ENCODE data around the gene CUX1. TPM values are rescaled to one million over a fixed set of nuclear protein-coding genes. Genes with fewer than 3 reads are reported as not detected.
"Not testable (repeated sequence)": the region's sequence is repeated elsewhere in the genome, so short reads cannot be mapped to it uniquely, and the experiment has no call there.

The CUX1 gene
- total RNA-seq, 1 donor from 2014 or later: 56.5 TPM

DNA sequence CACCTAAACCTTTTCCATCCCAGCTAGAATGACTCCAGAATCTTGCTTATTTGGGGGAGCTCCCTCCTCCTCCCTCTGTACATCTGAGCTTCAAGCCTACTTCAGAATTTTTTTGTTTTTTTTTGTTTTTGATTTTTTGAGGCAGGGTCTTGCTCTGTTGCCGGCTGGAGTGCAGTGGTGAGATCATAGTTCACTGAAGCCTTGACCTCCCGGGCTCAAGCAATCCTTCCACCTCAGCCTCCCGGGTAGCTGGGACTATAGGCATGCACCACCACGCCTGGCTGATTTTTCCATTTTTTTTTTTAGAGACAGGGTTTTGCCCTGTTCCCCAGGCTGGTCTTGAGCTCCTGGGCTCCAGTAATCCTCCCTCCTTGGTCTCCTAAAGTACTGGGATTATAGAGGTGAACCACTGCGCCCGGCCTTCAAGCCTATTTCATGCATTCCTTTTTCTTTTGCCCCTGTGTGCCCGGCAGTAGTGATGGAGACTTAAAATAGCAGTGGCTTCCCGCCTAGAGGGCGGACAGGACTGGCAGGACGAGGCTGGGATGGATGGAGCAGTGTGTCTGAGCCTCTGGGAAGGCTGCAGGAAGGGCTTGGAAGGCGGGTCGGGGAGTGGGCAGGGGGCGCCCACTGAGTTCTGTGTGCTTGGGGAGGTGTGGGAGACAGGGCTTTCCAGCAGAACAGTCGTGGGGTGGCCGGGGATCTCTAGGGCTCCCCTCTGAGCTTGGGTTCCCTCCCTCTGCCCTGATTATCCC lies 8.8 kb downstream of the CUX1 start:
- Mint-ChIP-seq H3K36me3 (ENCODE audit: unreplicated experiment) (no peaks in the 10 kb centered on the region), H3K27me3 (ENCODE audit: unreplicated experiment) (peaks cover 3% of the 10 kb centered on the region), H3K27ac (ENCODE audit: unreplicated experiment) (no peak overlapping the region), H3K4me3 (ENCODE audit: unreplicated experiment) (no peak overlapping the region), H3K4me1 (ENCODE audit: low read depth, unreplicated experiment) (peaks cover 16% of the 10 kb centered on the region), H3K9me3 (ENCODE audit: unreplicated experiment) (peaks cover 1% of the 10 kb centered on the region)
- DNase-seq: no peak
- TF ChIP-seq, protein P1, sequence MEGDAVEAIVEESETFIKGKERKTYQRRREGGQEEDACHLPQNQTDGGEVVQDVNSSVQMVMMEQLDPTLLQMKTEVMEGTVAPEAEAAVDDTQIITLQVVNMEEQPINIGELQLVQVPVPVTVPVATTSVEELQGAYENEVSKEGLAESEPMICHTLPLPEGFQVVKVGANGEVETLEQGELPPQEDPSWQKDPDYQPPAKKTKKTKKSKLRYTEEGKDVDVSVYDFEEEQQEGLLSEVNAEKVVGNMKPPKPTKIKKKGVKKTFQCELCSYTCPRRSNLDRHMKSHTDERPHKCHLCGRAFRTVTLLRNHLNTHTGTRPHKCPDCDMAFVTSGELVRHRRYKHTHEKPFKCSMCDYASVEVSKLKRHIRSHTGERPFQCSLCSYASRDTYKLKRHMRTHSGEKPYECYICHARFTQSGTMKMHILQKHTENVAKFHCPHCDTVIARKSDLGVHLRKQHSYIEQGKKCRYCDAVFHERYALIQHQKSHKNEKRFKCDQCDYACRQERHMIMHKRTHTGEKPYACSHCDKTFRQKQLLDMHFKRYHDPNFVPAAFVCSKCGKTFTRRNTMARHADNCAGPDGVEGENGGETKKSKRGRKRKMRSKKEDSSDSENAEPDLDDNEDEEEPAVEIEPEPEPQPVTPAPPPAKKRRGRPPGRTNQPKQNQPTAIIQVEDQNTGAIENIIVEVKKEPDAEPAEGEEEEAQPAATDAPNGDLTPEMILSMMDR (IDR thresholded peaks at IDR 0.05; ENCODE audit: partially characterized antibody, unreplicated experiment): no peak

DNA sequence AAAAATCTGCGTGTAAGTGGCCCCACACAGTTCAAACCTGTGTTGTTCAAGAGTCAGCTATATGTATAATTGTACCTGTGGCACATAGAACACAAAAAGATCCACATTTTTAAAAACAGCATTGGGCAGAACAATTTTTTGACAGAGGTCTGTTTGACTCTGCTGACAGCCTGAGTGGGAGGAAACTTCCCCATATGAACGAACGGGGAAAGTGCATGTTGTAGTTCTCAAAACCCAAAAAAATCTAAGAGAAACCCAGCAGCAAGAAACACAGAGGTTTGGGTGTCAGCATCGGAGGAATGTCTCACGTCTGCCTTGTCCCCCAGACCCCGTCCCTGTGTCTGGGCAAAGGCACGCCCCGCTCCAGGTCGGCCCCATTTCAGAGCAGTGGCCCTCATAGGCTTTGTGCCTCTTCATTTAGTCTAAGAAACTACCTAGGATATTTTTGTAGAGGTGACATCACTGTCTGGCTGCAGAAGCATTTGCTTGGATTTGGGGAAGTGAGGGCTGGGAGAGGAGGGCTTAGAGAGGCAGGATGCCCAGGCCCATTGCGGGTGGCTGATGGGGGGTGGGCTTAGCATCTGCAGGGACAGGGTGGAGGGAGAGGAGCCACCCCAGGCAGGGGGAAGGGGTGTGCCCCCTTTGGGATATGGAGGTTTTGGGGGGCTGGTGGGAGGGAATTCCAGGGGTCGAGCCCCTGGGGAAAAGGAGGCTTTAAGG lies 11.0 kb downstream of the CUX1 start:
- Mint-ChIP-seq H3K4me1 (ENCODE audit: low read depth, unreplicated experiment) (peaks cover 15% of the 10 kb centered on the region), H3K4me3 (ENCODE audit: unreplicated experiment) (no peak overlapping the region), H3K27ac (ENCODE audit: unreplicated experiment) (no peak overlapping the region), H3K9me3 (ENCODE audit: unreplicated experiment) (no peaks in the 10 kb centered on the region), H3K36me3 (ENCODE audit: unreplicated experiment) (no peaks in the 10 kb centered on the region), H3K27me3 (ENCODE audit: unreplicated experiment) (peaks cover 3% of the 10 kb centered on the region)
- DNase-seq: no peak
- TF ChIP-seq, protein P1 (IDR thresholded peaks at IDR 0.05; ENCODE audit: partially characterized antibody, unreplicated experiment): no peak

DNA sequence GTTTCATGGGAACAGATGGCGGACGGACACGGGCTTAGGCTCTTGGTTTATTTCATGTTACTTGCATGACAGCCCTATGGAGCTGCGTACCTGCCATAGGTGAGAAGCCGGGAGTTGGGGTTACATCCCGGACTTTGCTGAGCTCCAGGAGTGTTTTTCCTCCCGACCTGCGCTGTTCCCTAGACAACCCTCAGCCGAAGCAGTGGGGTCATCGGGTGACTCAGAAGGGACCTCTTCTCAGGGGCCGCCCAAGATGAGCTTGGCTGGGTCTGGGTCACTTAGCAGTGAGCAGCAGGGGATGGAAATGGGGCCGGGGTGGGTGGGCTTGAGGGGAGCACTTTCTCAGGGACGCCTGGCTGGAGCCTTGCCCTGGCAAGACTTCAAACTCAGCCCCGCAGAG lies 11.9 kb downstream of the CUX1 start:
- peaks cover 3% of the 10 kb centered on the region for H3K27me3 Mint-ChIP-seq (ENCODE audit: unreplicated experiment)
- TF ChIP-seq, protein P1 (IDR thresholded peaks at IDR 0.05; ENCODE audit: partially characterized antibody, unreplicated experiment): no peak
- H3K4me3 Mint-ChIP-seq (ENCODE audit: unreplicated experiment): no peak overlapping the region
- H3K4me1 Mint-ChIP-seq (ENCODE audit: low read depth, unreplicated experiment): peaks cover 12% of the 10 kb centered on the region
- no peaks in the 10 kb centered on the region for H3K36me3 Mint-ChIP-seq (ENCODE audit: unreplicated experiment)
- DNase-seq: no peak
- no peaks in the 10 kb centered on the region for H3K9me3 Mint-ChIP-seq (ENCODE audit: unreplicated experiment)
- H3K27ac Mint-ChIP-seq (ENCODE audit: unreplicated experiment): no peak overlapping the region

DNA sequence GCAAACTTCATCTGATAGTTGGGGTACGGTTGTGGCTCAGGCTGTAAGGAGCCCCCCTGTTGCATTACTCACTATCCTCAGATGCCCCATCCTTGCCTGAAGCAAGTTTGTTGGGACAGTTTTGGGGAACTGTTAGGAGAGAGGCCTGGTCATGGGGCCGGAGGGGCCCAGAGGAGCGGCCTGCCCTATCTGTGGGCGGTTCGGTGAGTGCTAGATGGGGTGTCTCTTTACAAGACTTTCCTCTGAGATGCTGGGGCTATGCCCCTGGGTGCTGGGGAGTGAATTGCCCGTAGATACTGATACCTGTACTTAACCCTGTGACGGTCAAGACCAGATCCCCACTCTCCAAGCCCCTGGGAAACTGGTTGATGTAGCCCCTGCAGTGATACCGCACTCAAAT lies 12.4 kb downstream of the CUX1 start:
- H3K27me3 Mint-ChIP-seq (ENCODE audit: unreplicated experiment): peaks cover 3% of the 10 kb centered on the region
- no peak overlapping the region for H3K27ac Mint-ChIP-seq (ENCODE audit: unreplicated experiment)
- no peak overlapping the region for H3K4me3 Mint-ChIP-seq (ENCODE audit: unreplicated experiment)
- H3K9me3 Mint-ChIP-seq (ENCODE audit: unreplicated experiment): no peaks in the 10 kb centered on the region
- TF ChIP-seq, protein P1 (IDR thresholded peaks at IDR 0.05; ENCODE audit: partially characterized antibody, unreplicated experiment): no peak
- DNase-seq: no peak
- peaks cover 10% of the 10 kb centered on the region for H3K4me1 Mint-ChIP-seq (ENCODE audit: low read depth, unreplicated experiment)
- H3K36me3 Mint-ChIP-seq (ENCODE audit: unreplicated experiment): no peaks in the 10 kb centered on the region

DNA sequence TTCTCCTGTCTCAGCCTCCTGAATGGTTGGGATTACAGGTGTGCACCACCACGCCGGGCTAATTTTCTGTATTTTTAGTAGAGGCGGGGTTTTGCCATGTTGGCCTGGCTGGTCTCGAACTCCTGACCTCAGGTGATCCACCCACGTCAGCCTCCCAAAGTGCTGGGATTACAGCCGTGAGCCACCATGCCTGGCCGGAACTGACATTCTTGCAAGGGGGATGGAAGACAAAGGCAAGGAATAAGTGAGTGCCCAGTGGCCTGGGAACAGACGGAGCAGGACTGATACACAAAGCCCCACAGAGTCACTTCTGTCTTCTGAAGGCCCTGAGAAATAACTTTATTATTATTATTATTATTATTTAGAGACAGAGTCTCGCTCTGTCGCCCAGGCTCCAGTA lies 14.0 kb downstream of the CUX1 start:
- not testable (repeated sequence) for H3K4me3 Mint-ChIP-seq (ENCODE audit: unreplicated experiment); DNase-seq; H3K36me3 Mint-ChIP-seq (ENCODE audit: unreplicated experiment); H3K9me3 Mint-ChIP-seq (ENCODE audit: unreplicated experiment); H3K27me3 Mint-ChIP-seq (ENCODE audit: unreplicated experiment); H3K4me1 Mint-ChIP-seq (ENCODE audit: low read depth, unreplicated experiment); H3K27ac Mint-ChIP-seq (ENCODE audit: unreplicated experiment)
